ENCODE results near the gene SSR3. TPM values are rescaled to one million over a fixed set of nuclear protein-coding genes. Genes with fewer than 3 reads are reported as not detected.

Gene SSR3
- polyA plus RNA-seq, 6 donors from 2014 or later = 63.8 to 99.0 (median 89.3) TPM

DNA sequence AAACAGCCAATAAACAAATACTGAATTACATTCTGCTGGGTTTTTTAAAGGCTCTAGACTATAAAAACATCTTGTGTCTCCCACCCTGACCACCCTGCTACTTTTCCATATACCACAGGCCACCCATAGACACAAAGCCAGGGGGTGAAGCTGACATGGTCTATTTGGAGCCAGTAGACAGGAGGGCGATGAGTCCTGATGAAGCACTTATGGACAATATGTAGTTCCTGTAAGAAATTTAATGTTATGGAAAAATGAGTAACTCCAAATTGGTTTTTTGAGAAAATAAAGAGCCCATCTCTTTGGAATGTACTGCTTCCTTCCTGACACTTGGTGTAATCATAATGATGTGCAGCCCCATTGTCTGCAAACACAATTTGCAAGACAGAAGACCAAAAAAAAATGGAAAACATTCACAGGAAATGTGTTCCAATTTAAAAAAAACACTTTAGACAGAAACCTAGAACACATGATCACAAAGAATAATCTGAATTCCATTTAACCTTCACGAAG, 11.8 kb downstream of the SSR3 start:
- peaks cover 0 to 13% (median 2%) of the 10 kb centered on the region in 3 donors for H3K4me1 Mint-ChIP-seq
- no peak overlapping the region for H3K4me3 Mint-ChIP-seq
- H3K27me3 Mint-ChIP-seq = no peaks in the 10 kb centered on the region
- peaks cover 10 to 18% of the 10 kb centered on the region in 2 donors for H3K36me3 Mint-ChIP-seq
- no peak overlapping the region for H3K27ac Mint-ChIP-seq
- H3K9me3 Mint-ChIP-seq = no peaks in the 10 kb centered on the region
- ATAC-seq (ENCODE audit: low read depth in 2 of 2) = no peak
- DNase-seq = no peak

DNA sequence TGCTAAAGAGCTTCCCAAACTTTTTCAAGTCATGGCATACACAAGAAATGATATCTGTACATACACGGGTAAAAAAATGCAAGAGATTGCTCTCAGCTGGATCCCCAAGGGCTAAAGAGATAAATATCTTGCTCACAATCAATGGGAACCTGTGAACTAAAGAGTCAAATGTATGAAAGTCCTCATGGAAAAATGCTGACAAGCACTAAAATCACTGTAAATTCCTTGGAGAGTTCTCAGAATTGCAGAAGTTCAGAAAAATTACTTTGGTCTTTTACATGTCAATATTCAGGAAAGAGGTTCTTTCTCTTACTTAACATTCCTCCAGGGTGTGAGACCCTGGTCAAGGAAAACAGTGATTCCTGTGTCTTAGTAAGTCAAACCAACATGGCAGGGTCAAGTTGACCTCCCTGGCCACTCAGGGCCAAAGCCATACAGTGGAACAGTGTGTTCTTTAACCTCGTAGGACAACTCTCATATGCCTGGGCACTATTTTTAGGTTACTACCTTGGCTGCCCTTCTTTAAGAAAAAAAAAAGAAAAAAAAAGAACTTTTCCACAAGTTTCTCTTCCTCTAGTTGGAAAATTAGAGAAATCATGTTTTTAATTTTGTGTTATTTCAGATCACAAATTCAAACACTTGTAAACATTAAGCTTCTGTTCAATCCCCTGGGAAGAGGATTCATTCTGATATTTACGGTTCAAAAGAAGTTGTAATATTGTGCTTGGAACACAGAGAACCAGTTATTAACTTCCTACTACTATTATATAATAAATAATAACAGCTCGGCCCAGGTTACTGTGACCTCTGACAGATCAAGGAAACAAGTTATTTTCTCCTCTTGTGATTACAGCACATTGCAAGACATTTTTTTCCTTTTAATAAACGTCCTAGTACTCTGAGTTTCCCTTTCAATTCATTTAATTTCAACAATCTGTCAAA, 12.5 kb downstream of the SSR3 start:
- no peaks in the 10 kb centered on the region for H3K27me3 Mint-ChIP-seq
- peaks cover 0 to 12% (median 2%) of the 10 kb centered on the region in 3 donors for H3K4me1 Mint-ChIP-seq
- no peaks in the 10 kb centered on the region for H3K9me3 Mint-ChIP-seq
- H3K27ac Mint-ChIP-seq = peak overlapping the region in 1 of 6 donors; percentile 67
- H3K4me3 Mint-ChIP-seq = no peak overlapping the region
- H3K36me3 Mint-ChIP-seq = peaks cover 10 to 18% of the 10 kb centered on the region in 2 donors
- DNase-seq (no peak), ATAC-seq (ENCODE audit: low read depth in 2 of 2) (no peak)

DNA sequence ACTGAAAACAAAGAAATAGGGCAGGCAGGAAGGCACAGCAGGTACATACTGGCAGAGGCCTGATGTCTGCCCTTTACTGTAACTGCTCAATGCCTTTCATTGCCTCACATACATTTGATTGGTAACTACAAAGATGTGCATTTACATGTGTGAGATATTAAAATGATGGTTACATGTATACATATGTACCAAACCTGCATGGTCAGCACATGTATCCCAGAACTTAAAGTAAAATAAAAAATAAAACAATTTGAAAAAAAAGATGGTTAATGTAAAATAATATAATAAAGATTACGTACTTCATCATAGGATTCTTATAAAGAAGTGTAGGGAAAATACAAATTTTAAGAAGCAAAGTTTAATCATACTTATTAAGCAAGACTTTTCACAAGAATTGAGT, 15.1 kb downstream of the SSR3 start:
- ATAC-seq (ENCODE audit: low read depth in 2 of 2) (no peak), DNase-seq (no peak)
- Mint-ChIP-seq H3K4me3 (no peak overlapping the region), H3K27me3 (no peaks in the 10 kb centered on the region), H3K4me1 (no peaks in the 10 kb centered on the region), H3K27ac (no peak overlapping the region), H3K9me3 (no peaks in the 10 kb centered on the region), H3K36me3 (peaks cover 0 to 5% of the 10 kb centered on the region in 2 donors)

DNA sequence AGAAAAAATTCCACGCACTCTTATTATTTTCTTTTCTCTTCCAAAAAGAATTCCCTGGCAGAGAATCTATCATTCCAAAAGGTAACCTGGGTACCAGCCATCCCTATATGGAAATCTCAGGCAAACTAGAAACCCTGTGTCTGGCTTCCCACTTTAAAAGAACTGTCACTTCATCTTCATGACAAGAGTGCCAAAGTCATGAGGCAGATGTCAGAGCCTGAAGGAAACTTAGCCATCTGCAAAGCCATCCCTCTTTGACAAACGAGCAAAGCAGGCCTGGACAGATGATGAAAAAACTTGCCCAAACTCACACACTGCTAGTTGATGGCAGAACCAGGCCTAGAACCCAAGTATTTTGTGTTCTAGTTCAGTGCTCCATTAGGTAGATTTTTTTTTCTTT, 15.9 kb downstream of the SSR3 start:
- peaks cover 0 to 5% of the 10 kb centered on the region in 2 donors for H3K36me3 Mint-ChIP-seq
- H3K4me1 Mint-ChIP-seq = no peaks in the 10 kb centered on the region
- no peaks in the 10 kb centered on the region for H3K9me3 Mint-ChIP-seq
- H3K4me3 Mint-ChIP-seq = no peak overlapping the region
- DNase-seq (no peak), ATAC-seq (ENCODE audit: low read depth in 2 of 2) (no peak)
- no peaks in the 10 kb centered on the region for H3K27me3 Mint-ChIP-seq
- no peak overlapping the region for H3K27ac Mint-ChIP-seq

DNA sequence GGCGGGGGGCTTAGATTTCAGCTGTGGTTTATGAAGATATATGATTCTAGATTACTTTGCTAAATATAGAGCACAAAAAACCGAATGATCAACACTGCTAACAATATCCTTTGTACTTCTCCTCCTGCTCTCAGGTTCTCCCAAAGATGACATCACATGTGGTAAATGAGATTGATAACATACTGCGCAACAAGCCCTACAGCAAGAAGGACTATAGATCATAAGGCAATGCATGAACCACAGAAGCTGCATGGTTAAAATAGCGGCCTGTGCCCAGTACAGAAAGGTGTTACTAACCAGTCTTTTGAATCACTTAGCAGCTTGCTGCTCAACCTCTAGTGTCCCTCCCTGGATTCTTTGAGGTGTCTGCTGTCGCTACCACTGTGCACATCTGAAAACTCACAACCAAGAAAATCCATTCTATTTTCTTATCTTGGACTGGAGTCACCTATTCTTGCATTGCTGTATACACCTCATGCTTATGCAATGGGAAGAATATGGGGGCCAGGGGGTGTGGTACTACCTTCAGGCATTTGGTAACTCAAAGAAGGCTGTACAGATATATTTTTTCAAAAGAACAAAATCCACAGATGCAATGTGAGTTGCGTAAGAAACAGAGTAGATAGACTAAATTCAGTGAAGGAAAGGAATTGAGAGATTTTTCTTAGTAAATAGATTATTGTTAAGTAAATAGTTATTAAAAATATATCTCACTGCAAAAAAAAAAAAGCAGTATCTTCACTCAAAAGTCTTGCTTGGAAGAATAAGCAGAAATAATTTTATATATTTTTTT, 18.2 kb downstream of the SSR3 start:
- Mint-ChIP-seq H3K27me3 (no peaks in the 10 kb centered on the region), H3K4me3 (no peak overlapping the region), H3K27ac (no peak overlapping the region), H3K9me3 (no peaks in the 10 kb centered on the region), H3K4me1 (no peaks in the 10 kb centered on the region), H3K36me3 (peaks cover 4 to 10% of the 10 kb centered on the region in 2 donors)
- no peak for ATAC-seq (ENCODE audit: low read depth in 2 of 2)
- DNase-seq = no peak

DNA sequence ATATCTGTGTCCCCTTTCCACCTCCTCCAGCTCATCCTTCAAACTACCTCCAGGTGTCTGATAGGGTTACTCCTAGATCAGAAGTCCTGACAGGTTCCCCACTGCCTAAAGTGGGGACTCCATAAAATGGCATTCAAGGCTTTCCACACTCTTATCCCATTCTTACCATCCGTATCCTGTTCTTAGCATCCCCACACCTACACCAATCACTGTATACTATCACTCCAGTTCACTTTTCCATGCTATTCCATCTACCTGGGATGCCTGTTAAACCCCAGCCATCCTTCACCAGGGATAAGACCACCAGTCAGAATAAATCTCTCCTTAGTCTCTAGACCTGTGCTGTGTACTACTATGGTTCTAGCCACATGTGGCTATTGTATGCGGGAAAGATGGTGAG, 19.1 kb downstream of the SSR3 start:
- no peak for DNase-seq
- Mint-ChIP-seq H3K27ac (peak overlapping the region in 2 of 6 donors; percentile 1 to 64), H3K9me3 (no peaks in the 10 kb centered on the region), H3K4me3 (no peak overlapping the region), H3K27me3 (no peaks in the 10 kb centered on the region), H3K36me3 (peaks cover 6 to 10% of the 10 kb centered on the region in 2 donors), H3K4me1 (no peaks in the 10 kb centered on the region)
- ATAC-seq (ENCODE audit: low read depth in 2 of 2) = no peak

DNA sequence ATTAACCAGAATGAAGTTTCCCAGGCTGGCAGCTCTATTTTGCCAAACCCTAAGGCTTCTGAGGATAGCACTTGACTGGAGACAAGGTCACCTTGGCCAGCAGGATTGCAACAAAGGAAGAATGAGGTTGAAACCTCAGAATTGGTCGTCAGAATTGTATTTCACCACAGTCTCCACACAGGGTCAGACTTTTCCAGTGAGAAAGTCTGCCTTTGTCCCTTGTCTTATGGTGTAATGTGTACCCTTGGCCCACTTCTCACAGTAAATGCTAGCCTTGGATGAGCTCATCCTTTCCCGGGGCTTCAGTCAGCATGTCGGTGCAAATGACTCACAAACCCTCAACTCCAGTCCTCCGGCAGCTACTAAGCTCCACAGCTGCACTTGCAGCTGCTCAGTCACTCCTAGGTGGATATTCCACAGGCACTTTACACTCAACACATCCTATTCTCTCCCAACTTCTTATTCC, 19.7 kb downstream of the SSR3 start:
- DNase-seq = no peak
- Mint-ChIP-seq H3K36me3 (peaks cover 10 to 11% of the 10 kb centered on the region in 2 donors), H3K27me3 (no peaks in the 10 kb centered on the region), H3K4me1 (no peaks in the 10 kb centered on the region), H3K9me3 (no peaks in the 10 kb centered on the region), H3K4me3 (no peak overlapping the region), H3K27ac (peak overlapping the region in 1 of 6 donors; percentile 64)
- no peak for ATAC-seq (ENCODE audit: low read depth in 2 of 2)

DNA sequence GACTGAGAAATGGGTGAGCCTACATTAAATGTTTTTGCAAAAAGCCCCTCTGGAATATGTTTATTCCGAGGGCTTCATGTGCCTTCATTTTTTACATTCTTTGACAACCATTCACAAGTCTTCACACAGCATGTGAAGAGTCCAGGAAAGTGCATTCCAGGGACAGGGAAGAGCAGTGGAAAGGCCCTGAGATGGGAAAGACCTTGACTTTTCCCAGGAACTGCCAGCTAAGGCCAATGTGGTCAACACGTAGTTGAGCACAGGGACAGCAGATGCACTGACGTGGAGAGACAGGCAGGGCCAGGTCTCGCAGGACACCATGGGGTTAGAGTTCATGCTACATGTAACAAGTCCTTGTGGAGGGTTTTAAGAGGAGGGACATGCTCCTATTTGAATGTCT, 21.7 kb downstream of the SSR3 start:
- Mint-ChIP-seq H3K9me3 (no peaks in the 10 kb centered on the region), H3K4me1 (no peaks in the 10 kb centered on the region), H3K27ac (peak overlapping the region in 1 of 6 donors; percentile 74), H3K27me3 (no peaks in the 10 kb centered on the region), H3K36me3 (peaks cover 7 to 18% of the 10 kb centered on the region in 2 donors), H3K4me3 (no peak overlapping the region)
- DNase-seq (no peak), ATAC-seq (ENCODE audit: low read depth in 2 of 2) (no peak)

DNA sequence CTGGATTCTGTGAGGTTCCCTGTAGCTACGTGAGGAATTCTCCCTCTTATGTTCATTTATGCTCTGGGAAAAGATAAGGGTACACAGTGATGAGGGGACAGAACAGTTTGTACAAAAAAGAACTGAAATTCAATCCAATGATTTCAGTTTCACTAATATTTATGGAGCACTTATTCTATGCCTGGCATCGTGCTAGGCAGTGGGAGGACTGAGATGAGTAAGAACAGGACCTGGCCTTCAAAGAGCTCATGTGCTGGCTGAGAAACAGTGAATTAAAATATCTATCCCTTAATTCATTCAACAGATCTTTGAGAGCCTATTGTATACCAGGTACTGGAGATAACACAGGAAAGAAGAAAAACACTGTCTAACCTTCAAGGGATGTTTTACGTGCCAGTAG, 22.2 kb downstream of the SSR3 start:
- ATAC-seq (ENCODE audit: low read depth in 2 of 2) (no peak), DNase-seq (no peak)
- no peaks in the 10 kb centered on the region for H3K9me3 Mint-ChIP-seq
- peaks cover 5 to 18% of the 10 kb centered on the region in 2 donors for H3K36me3 Mint-ChIP-seq
- H3K27me3 Mint-ChIP-seq = no peaks in the 10 kb centered on the region
- no peak overlapping the region for H3K27ac Mint-ChIP-seq
- H3K4me3 Mint-ChIP-seq = no peak overlapping the region
- no peaks in the 10 kb centered on the region for H3K4me1 Mint-ChIP-seq

DNA sequence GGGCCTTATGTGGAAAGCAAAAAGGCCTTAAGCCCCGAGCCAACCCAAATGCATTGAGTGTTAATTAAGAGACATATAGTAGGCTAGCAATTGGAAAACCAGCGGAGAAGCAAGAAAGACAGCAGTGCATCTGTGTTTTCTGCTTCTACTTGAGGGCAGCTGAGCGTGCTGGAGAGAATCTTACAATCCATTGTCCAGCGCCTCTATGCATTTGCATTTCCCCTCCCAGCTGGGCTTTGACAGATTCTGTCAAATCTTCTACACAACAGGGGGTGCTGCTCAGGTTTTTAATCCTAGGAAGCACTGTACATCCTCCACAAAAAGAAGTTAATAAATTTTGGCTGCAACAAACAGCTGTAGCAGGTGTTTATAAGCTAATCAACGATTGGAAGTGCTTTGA, 23.9 kb downstream of the SSR3 start:
- Mint-ChIP-seq H3K27ac (no peak overlapping the region), H3K4me1 (no peaks in the 10 kb centered on the region), H3K4me3 (no peak overlapping the region), H3K27me3 (peaks cover 0 to 6% (median 0%) of the 10 kb centered on the region in 3 donors), H3K36me3 (peaks cover 8 to 18% of the 10 kb centered on the region in 2 donors), H3K9me3 (no peaks in the 10 kb centered on the region)
- DNase-seq (no peak), ATAC-seq (ENCODE audit: low read depth in 2 of 2) (no peak)

DNA sequence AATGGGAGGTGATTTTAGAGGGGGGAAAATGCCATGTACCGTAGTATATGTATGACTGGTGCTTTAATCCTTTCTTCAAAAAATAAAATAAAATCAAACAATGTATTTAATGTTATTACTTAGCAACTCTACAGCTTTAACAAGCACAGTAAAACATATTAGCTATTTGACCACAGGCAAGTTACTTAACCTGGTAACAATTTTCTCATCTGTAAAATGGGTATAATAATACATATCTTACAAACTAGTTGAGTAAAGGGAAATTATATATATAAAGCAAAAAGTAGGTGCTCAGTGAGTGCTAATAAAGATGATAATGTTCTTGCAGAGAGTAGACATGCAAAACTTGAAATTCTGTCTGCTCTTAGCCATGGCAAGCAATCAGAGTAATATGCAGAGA, 27.9 kb downstream of the SSR3 start:
- DNase-seq = no peak
- H3K4me1 Mint-ChIP-seq = peaks cover 0 to 15% (median 11%) of the 10 kb centered on the region in 3 donors
- peaks cover 0 to 6% (median 0%) of the 10 kb centered on the region in 3 donors for H3K27me3 Mint-ChIP-seq

DNA sequence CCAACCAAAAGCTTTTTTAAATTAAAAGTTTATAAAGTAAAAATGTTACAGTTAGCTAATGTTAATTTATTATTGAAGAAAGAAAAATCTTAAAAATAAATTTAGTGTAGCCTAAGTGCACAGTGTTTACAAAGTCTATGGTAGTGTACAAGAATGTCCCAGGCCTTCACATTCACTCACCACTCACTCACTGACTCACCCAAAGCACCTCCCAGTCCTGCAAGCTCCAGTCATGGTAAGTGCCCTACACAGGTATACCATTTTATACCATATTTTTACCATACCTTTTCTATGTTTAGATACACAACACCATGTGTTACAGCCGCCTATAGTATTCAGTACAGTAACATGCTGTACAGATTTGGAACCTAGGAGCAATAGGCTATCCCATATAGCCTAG, 29.1 kb downstream of the SSR3 start:
- Mint-ChIP-seq H3K27me3 (peaks cover 5 to 11% (median 9%) of the 10 kb centered on the region in 3 donors), H3K27ac (no peak overlapping the region), H3K9me3 (no peaks in the 10 kb centered on the region), H3K36me3 (peaks cover 8 to 12% of the 10 kb centered on the region in 2 donors), H3K4me3 (no peak overlapping the region), H3K4me1 (peaks cover 0 to 15% (median 11%) of the 10 kb centered on the region in 3 donors)
- DNase-seq = no peak
- ATAC-seq (ENCODE audit: low read depth in 2 of 2) = no peak

More for the DNA sequence above, 27.9 kb downstream of the SSR3 start:
- Mint-ChIP-seq H3K27ac (no peak overlapping the region), H3K36me3 (peaks cover 8 to 17% of the 10 kb centered on the region in 2 donors), H3K4me3 (no peak overlapping the region), H3K9me3 (no peaks in the 10 kb centered on the region)
- ATAC-seq (ENCODE audit: low read depth in 2 of 2) = no peak

DNA sequence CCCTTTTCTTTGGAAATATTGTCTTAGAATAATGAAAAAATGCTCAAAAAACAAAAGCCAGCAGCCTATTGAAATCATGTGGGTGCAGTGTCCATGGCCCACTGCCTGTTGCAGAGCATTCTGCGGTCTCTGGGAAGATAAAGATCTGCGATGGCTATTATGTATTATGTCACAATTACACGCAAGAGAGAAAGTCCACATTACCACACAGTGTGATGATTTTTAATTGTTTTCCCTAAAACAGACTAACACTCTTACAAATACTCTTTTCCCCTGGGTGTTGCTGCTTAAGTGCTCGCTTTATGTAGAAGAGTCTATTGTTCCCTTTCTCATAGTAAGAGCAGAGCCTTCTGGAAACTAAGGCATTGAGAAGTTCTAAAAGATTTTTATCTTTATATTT, 32.2 kb downstream of the SSR3 start:
- Mint-ChIP-seq H3K36me3 (peaks cover 0 to 8% of the 10 kb centered on the region in 2 donors), H3K27me3 (peaks cover 17 to 33% (median 32%) of the 10 kb centered on the region in 3 donors), H3K4me1 (peaks cover 0 to 15% (median 11%) of the 10 kb centered on the region in 3 donors), H3K4me3 (no peak overlapping the region), H3K9me3 (no peaks in the 10 kb centered on the region), H3K27ac (no peak overlapping the region)
- no peak for ATAC-seq (ENCODE audit: low read depth in 2 of 2)
- DNase-seq = no peak
